ENCODE data around the gene PHAF1. TPM values are rescaled to one million over a fixed set of nuclear protein-coding genes. Genes with fewer than 3 reads are reported as not detected.
A peak's percentile ranks its signal among the peaks of the same experiment; 100 is the strongest.

PHAF1 gene
- total and polyA plus RNA-seq, 2 of the 13 experiments (the other 11 are each of a cell fraction or from before 2014, with no cell fraction given): 48.3 to 174 TPM

GRCh38 chr16:67158637-67159600, 49.2 kb downstream of the PHAF1 start:
- no peaks in the 10 kb centered on the region for H4K20me1 ChIP-seq (ENCODE audit: insufficient read depth, low read length)
- H3K36me3 ChIP-seq (replicated peaks in 1 of 2; ENCODE audit: control insufficient read depth in 1 of 2, insufficient read depth in 2 of 2, low read length in 2 of 2): no peaks in the 10 kb centered on the region
- H3K4me3 ChIP-seq (replicated peaks in 1 of 3; ENCODE audit: insufficient read depth in 1 of 3, low read depth in 2 of 3, low read length in 3 of 3): peak overlapping the region; percentile 91 to 94 (median 93)
- 13% methylated on average over 24 of the region's 34 CpGs for WGBS (ENCODE audit: low lambda C conversion rate)
- ATAC-seq: peak; percentile 7
- TSS peak; percentile 59 for BruUV-seq (replicated peaks)
- no peak overlapping the region for H3K27ac ChIP-seq (ENCODE audit: extremely low read length, insufficient read depth, low read length)
- in situ Hi-C loops (cut with HindIII; ENCODE audit: extremely low pct_ligation_motif_present, low pct_unique_long_range_greater_than_20kb) (loop anchor here (5.0 kb wide), 2 partner anchors 142 to 182 kb away; no protein-coding TSS in a partner anchor), intact Hi-C loops (cut with micrococcal nuclease; ENCODE audit: unreplicated experiment) (loop anchor here (5.0 to 10.0 kb wide), 2 partner anchors 202 to 264 kb away; no protein-coding TSS in a partner anchor)
- ChIA-PET CTCF (ENCODE audit: low intra/inter-chr PET ratio, low total read pairs) (interaction anchor here (1.1 to 1.5 kb wide), 3 partner anchors 11 to 181 kb away, joined by 3 to 7 read pairs (median 4); partner anchors contain the start of gene NOL3), POLR2A (interaction anchor here (0.7 to 5.7 kb wide), 5 partner anchors 9 to 138 kb away, joined by 3 to 54 read pairs (median 10); partner anchors contain the start of genes B3GNT9, NOL3 and PHAF1)
- peak overlapping the region; percentile 73 for H3K9ac ChIP-seq (ENCODE audit: insufficient read depth, low read depth, low read length)
- no peak overlapping the region for H2AFZ ChIP-seq (ENCODE audit: low read length)
- no peaks in the 10 kb centered on the region for H3K79me2 ChIP-seq (ENCODE audit: insufficient read depth, low read length)
- H3K9me3 ChIP-seq (ENCODE audit: low read length): no peaks in the 10 kb centered on the region
- H3K27me3 ChIP-seq (ENCODE audit: control insufficient read depth in 1 of 2, insufficient read depth in 2 of 2, low read length in 2 of 2): peaks cover 4% of the 10 kb centered on the region in 2 experiments; a peak in 2 of 5 replicates
- peak overlapping the region; percentile 94 for H3K4me2 ChIP-seq (ENCODE audit: low read depth, low read length)
- H3K4me1 ChIP-seq (ENCODE audit: insufficient read depth, low read length): peaks cover 46% of the 10 kb centered on the region
- FAIRE-seq: no peak
- DNase-seq (ENCODE audit: low spot score): peak; percentile 48
- TF ChIP-seq TGIF2 (CRISPR knock-in tag; IDR thresholded peaks at IDR 0.05): peak; percentile 37; the same call in 1 of the 2 replicates
- peak; percentile 27; the same call in 1 of the 2 replicates for TF ChIP-seq MED13 (CRISPR knock-in tag; IDR thresholded peaks at IDR 0.05)
- TF ChIP-seq ZBTB7A (CRISPR knock-in tag; IDR thresholded peaks at IDR 0.05): 0 out of 2 replicates have a peak, but pooled peaks have one; percentile 43
- TF ChIP-seq TCF7L2 (IDR thresholded peaks at IDR 0.05; ENCODE audit: low read depth, low read length): no peak
- no peak for TF ChIP-seq ZFYVE20 (CRISPR knock-in tag; IDR thresholded peaks at IDR 0.05; ENCODE audit: borderline replicate concordance, low read depth)
- no peak for TF ChIP-seq ATRX (CRISPR knock-in tag; IDR thresholded peaks at IDR 0.05; ENCODE audit: borderline replicate concordance)
- TF ChIP-seq ZNF333 (CRISPR knock-in tag; IDR thresholded peaks at IDR 0.05; ENCODE audit: borderline replicate concordance): no peak
- no peak for TF ChIP-seq NFAT5 (CRISPR knock-in tag; IDR thresholded peaks at IDR 0.05)
- TF ChIP-seq ZEB1 (IDR thresholded peaks at IDR 0.05; ENCODE audit: insufficient replicate concordance, low read depth): peak; percentile 23
- no peak for TF ChIP-seq ZNF468 (CRISPR knock-in tag; IDR thresholded peaks at IDR 0.05)
- TF ChIP-seq NAIF1 (CRISPR knock-in tag; IDR thresholded peaks at IDR 0.05; ENCODE audit: borderline replicate concordance): peak; percentile 35; the same call in 1 of the 2 replicates
- no peak; the same call in 1 of the 2 replicates for TF ChIP-seq NFKB2 (CRISPR knock-in tag; IDR thresholded peaks at IDR 0.05; ENCODE audit: borderline replicate concordance)
- no peak for TF ChIP-seq ZNF605 (CRISPR knock-in tag; IDR thresholded peaks at IDR 0.05)
- no peak for TF ChIP-seq ZSCAN12 (CRISPR knock-in tag; IDR thresholded peaks at IDR 0.05)
- peak; percentile 2; the same call in 1 of the 2 replicates for TF ChIP-seq MXD4 (CRISPR knock-in tag; IDR thresholded peaks at IDR 0.05)
- TF ChIP-seq THRA (CRISPR knock-in tag; IDR thresholded peaks at IDR 0.05; ENCODE audit: borderline replicate concordance): no peak

Data from HepG2 (cell line).